Measurements from ENCODE around the gene NUDT4. TPM values are rescaled to one million over a fixed set of nuclear protein-coding genes. Genes with fewer than 3 reads are reported as not detected.

NUDT4 gene
- total and polyA plus RNA-seq, 9 of the 15 experiments (the other 6 are each of a cell fraction or from before 2014, with no cell fraction given), result 38.1 to 164 (median 99.2) TPM

- 0% methylated on average over 38 of the region's 55 CpGs for WGBS (ENCODE audit: insufficient coverage, low coverage, missing lambda C conversion rate)
- TF ChIP-seq ZNF644 (tag; IDR thresholded peaks at IDR 0.05; ENCODE audit: low read depth) (no peak), MNT (conservative IDR thresholded peaks at IDR 0.05) (peak in 1 of 2 experiments; percentile 16; a peak in 2 of 4 replicates), ZNF140 (CRISPR knock-in tag; IDR thresholded peaks at IDR 0.05) (no peak), BCL6 (CRISPR knock-in tag; IDR thresholded peaks at IDR 0.05) (no peak), SP1 (CRISPR knock-in tag; IDR thresholded peaks at IDR 0.05) (no peak), ATF3 (IDR thresholded peaks at IDR 0.05) (no peak), ATF3 (CRISPR knock-in tag; conservative IDR thresholded peaks at IDR 0.05) (no peak), ZNF436 (CRISPR knock-in tag; IDR thresholded peaks at IDR 0.05) (no peak), HDAC3 (IDR thresholded peaks at IDR 0.05; ENCODE audit: borderline replicate concordance, partially characterized antibody) (no peak), SPI1 (IDR thresholded peaks at IDR 0.05; ENCODE audit: borderline replicate concordance, low read depth, low read length) (no peak), CEBPZ (IDR thresholded peaks at IDR 0.05; ENCODE audit: borderline replicate concordance, low read depth, low read length) (no peak), ZBTB9 (CRISPR knock-in tag; IDR thresholded peaks at IDR 0.05) (no peak), ZSCAN32 (CRISPR knock-in tag; IDR thresholded peaks at IDR 0.05) (no peak), CXXC5 (CRISPR knock-in tag; IDR thresholded peaks at IDR 0.05) (no peak; the same call in 1 of the 2 replicates), IFI16 (CRISPR knock-in tag; IDR thresholded peaks at IDR 0.05) (no peak)
These were observed 63.4 kb downstream of the NUDT4 start for GRCh38 chr12:93441081-93441616.

More at GRCh38 chr12:93441081-93441616, 63.4 kb downstream of the NUDT4 start:
- Histone ChIP-seq H3K27me3 (ENCODE audit: control insufficient read depth in 2 of 2, insufficient read depth in 2 of 2, low read length in 2 of 2) (no peaks in the 10 kb centered on the region), H3K9ac (ENCODE audit: insufficient read depth in 1 of 2, low read depth in 2 of 2, low read length in 2 of 2) (peak overlapping the region; percentile 94 to 99), H3K36me3 (ENCODE audit: control insufficient read depth, insufficient read depth, low read length) (peaks cover 19% of the 10 kb centered on the region; the same call in 1 of the 3 replicates), H3K9me3 (replicated peaks; ENCODE audit: control insufficient read depth, insufficient read depth, low read depth, low read length) (no peaks in the 10 kb centered on the region), H3K79me2 (ENCODE audit: control insufficient read depth, insufficient read depth, low read length) (peaks cover 69% of the 10 kb centered on the region), H3K9me1 (ENCODE audit: control insufficient read depth, insufficient read depth, low read length) (peaks cover 7% of the 10 kb centered on the region), H3K27ac (ENCODE audit: extremely low read depth, low read depth, low read length) (peak overlapping the region; percentile 93), H3K4me1 (replicated peaks in 1 of 2; ENCODE audit: control insufficient read depth in 2 of 2, insufficient read depth in 2 of 2, low read length in 2 of 2) (peaks cover 20 to 36% of the 10 kb centered on the region in 2 experiments), H3K4me2 (ENCODE audit: insufficient read depth, low read length) (peak overlapping the region; percentile 89), H2AFZ (ENCODE audit: low read depth, low read length) (no peak overlapping the region), H3K4me3 (peak overlapping the region; percentile 89), H4K20me1 (replicated peaks; ENCODE audit: control insufficient read depth, insufficient read depth, low read length) (peaks cover 31% of the 10 kb centered on the region)
- DNase-seq (ENCODE audit: extremely low read depth in 1 of 4, low spot score in 3 of 4) (peak in 2 of 4 experiments; percentile 48 to 52), FAIRE-seq (no peak), ATAC-seq (peak; percentile 50)
- in situ Hi-C loops (cut with MboI) (no loop called here), intact Hi-C loops (cut with micrococcal nuclease) (no loop called here)
- no TSS peak for BruUV-seq (replicated peaks)
- ChIA-PET CTCF (ENCODE audit: low intra/inter-chr PET ratio) (no interaction called here), POLR2A (interaction anchor here (1.2 to 1.7 kb wide), 4 partner anchors 10 to 36 kb away, joined by 3 to 5 read pairs (median 4); no protein-coding TSS in a partner anchor)
